GM08714 (cell line): Measurements from ENCODE around the gene SNUPN.

Experiments
- H3K4me3 ChIP-seq: fragments of 200-500 bp; sonication (Bioruptor generic); 2 replicates; pipeline ENCODE4 v1.5.1; 2014; ENCODE audit warnings: mild to moderate bottlenecking, low read length, inconsistent platforms
- ZNF274 ChIP-seq: IDR thresholded peaks from 2 replicates; pipeline ENCODE4 v1.6.1; 2012; ENCODE audit warnings: mild to moderate bottlenecking, low read depth, low read length

SNUPN gene

GRCh38 chr15:75625542-75626347 is at the start of gene SNUPN:
TSS of gene SNUPN (minus strand) at chr15:75625725. CDS start at chr15:75621051, 4,674 bp downstream.
- TF ChIP-seq ZNF274: no peak
- H3K4me3 ChIP-seq: peak within 1 kb of the TSS; percentile 91

GRCh38 chr15:75674366-75674765 is 48.8 kb upstream of the SNUPN start:
- H3K4me3 ChIP-seq: no peak overlapping the region
- no peak for TF ChIP-seq ZNF274

- no peak overlapping the region for H3K4me3 ChIP-seq
- TF ChIP-seq ZNF274: no peak
These were observed 48.1 kb upstream of the SNUPN start for GRCh38 chr15:75673426-75674235.

- no peak overlapping the region for H3K4me3 ChIP-seq
These were observed 47.3 kb upstream of the SNUPN start for GRCh38 chr15:75672646-75673425.

GRCh38 chr15:75671730-75672602 is 46.4 kb upstream of the SNUPN start:
- no peak overlapping the region for H3K4me3 ChIP-seq

More at GRCh38 chr15:75672646-75673425, 47.3 kb upstream of the SNUPN start:
- TF ChIP-seq ZNF274: no peak

GRCh38 chr15:75669879-75670212 is 44.3 kb upstream of the SNUPN start:
- no peak for TF ChIP-seq ZNF274

More at GRCh38 chr15:75671730-75672602, 46.4 kb upstream of the SNUPN start:
- TF ChIP-seq ZNF274: no peak

GRCh38 chr15:75669191-75669878 is 43.8 kb upstream of the SNUPN start:
- TF ChIP-seq ZNF274: no peak
- no peak overlapping the region for H3K4me3 ChIP-seq

More at GRCh38 chr15:75669879-75670212, 44.3 kb upstream of the SNUPN start:
- H3K4me3 ChIP-seq: no peak overlapping the region

GRCh38 chr15:75666823-75667501 is 41.4 kb upstream of the SNUPN start:
- no peak overlapping the region for H3K4me3 ChIP-seq
- no peak for TF ChIP-seq ZNF274

- TF ChIP-seq ZNF274: no peak
These were observed 38.5 kb upstream of the SNUPN start for GRCh38 chr15:75663931-75664421.

GRCh38 chr15:75662823-75663519 is 37.4 kb upstream of the SNUPN start:
- H3K4me3 ChIP-seq: no peak overlapping the region
- TF ChIP-seq ZNF274: no peak

More at GRCh38 chr15:75663931-75664421, 38.5 kb upstream of the SNUPN start:
- no peak overlapping the region for H3K4me3 ChIP-seq

- H3K4me3 ChIP-seq: no peak overlapping the region
- TF ChIP-seq ZNF274: no peak
These were observed 36.2 kb upstream of the SNUPN start for GRCh38 chr15:75661756-75662140.
